Neural progenitor cell (in vitro differentiated cells): ENCODE measurements around the gene EEF1G.

Experiments used
- EZH2 ChIP-seq: fragments of 200-600 bp; sonication (generic); IDR thresholded peaks from 2 replicates; pipeline ENCODE4 v1.6.1; 2017; ENCODE audit warnings: antibody characterized with exemption, mild to moderate bottlenecking, moderate library complexity
- EZH2phosphoT487 ChIP-seq: fragments of 200-600 bp; sonication (generic); IDR thresholded peaks from 2 replicates; pipeline ENCODE4 v1.6.1; 2017; ENCODE audit warnings: antibody characterized with exemption
- TF ChIP-seq, protein P1 (sequence below): fragments of 200-600 bp; sonication (generic); IDR thresholded peaks from 2 replicates; pipeline ENCODE4 v1.5.1; 2017; ENCODE audit warnings: antibody characterized with exemption, mild to moderate bottlenecking

GRCh38 chr11:62592146-62592815 lies 18.6 kb upstream of the EEF1G start:
- TF ChIP-seq, protein P1, sequence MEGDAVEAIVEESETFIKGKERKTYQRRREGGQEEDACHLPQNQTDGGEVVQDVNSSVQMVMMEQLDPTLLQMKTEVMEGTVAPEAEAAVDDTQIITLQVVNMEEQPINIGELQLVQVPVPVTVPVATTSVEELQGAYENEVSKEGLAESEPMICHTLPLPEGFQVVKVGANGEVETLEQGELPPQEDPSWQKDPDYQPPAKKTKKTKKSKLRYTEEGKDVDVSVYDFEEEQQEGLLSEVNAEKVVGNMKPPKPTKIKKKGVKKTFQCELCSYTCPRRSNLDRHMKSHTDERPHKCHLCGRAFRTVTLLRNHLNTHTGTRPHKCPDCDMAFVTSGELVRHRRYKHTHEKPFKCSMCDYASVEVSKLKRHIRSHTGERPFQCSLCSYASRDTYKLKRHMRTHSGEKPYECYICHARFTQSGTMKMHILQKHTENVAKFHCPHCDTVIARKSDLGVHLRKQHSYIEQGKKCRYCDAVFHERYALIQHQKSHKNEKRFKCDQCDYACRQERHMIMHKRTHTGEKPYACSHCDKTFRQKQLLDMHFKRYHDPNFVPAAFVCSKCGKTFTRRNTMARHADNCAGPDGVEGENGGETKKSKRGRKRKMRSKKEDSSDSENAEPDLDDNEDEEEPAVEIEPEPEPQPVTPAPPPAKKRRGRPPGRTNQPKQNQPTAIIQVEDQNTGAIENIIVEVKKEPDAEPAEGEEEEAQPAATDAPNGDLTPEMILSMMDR = peak; percentile 7
- TF ChIP-seq EZH2phosphoT487 (no peak), EZH2 (peak; percentile 2)
